Erythroblast (primary cell): Measurements from ENCODE around the gene NOXA1.

ENCODE experiments used
- GATA1 ChIP-seq: IDR thresholded peaks from 2 replicates; pipeline ENCODE4 v1.6.1; 2011; ENCODE audit warnings: low read depth, mild to moderate bottlenecking, control low read depth, low read length, moderate library complexity
- POLR2A ChIP-seq: IDR thresholded peaks from 2 replicates; pipeline ENCODE4 v1.6.1; 2011; ENCODE audit warnings: mild to moderate bottlenecking, low read length

GRCh38 chr9:137390553-137391410 lies 32.4 kb upstream of the NOXA1 start:
- no peak for TF ChIP-seq POLR2A
- no peak for TF ChIP-seq GATA1
